BE2C (cell line): ENCODE results near the gene OSBPL8.

Experiments
- DNase-seq: peaks from one replicate; pipeline ENCODE4 v3.0.0-alpha.2; 2020
- H3K27me3 ChIP-seq: fragments of 250-450 bp; sonication (Bioruptor Pico); 2 replicates; pipeline ENCODE4 v1.5.1; 2020; ENCODE audit warnings: mild to moderate bottlenecking
- H3K36me3 ChIP-seq: fragments of 250-450 bp; sonication (Bioruptor Pico); 2 replicates; pipeline ENCODE4 v1.5.1; 2020; ENCODE audit warnings: mild to moderate bottlenecking
- H3K4me1 ChIP-seq: fragments of 250-450 bp; sonication (Bioruptor Pico); 2 replicates; pipeline ENCODE4 v1.5.1; 2020
- H3K4me3 ChIP-seq: 2 replicates; pipeline ENCODE4 v1.5.1; 2011; ENCODE audit warnings: low read depth, low read length
- H3K9me3 ChIP-seq: fragments of 250-450 bp; sonication (Bioruptor Pico); 2 replicates; pipeline ENCODE4 v1.5.1; 2020
- TF ChIP-seq, protein P1 (sequence below): IDR thresholded peaks from 2 replicates; pipeline ENCODE4 v1.5.1; 2012; ENCODE audit warnings: mild to moderate bottlenecking, low read depth, low read length

The OSBPL8 gene

DNA sequence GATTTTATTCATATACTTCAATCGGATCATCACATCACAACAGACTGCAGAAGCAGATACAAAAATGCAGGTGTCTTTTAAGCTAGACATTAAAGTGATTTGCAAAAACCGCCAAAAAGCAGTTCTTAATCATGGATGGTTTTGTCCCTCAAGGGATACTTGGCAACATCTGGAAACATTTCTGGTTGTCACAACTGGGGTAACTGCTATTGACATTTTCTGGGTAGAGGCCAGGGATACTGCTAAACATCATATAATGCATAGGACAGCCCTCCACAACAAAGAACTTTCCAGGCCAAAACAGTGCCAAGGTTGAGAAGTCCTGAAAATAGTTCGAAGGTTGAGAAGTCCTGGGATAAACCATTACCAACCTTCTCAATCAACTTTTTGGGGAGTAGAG is 109.6 kb downstream of the OSBPL8 start:
- H3K27me3 ChIP-seq, result no peaks in the 10 kb centered on the region
- DNase-seq, result no peak
- no peaks in the 10 kb centered on the region for H3K4me1 ChIP-seq
- H3K9me3 ChIP-seq, result no peaks in the 10 kb centered on the region
- H3K4me3 ChIP-seq, result no peak overlapping the region
- TF ChIP-seq, protein P1, sequence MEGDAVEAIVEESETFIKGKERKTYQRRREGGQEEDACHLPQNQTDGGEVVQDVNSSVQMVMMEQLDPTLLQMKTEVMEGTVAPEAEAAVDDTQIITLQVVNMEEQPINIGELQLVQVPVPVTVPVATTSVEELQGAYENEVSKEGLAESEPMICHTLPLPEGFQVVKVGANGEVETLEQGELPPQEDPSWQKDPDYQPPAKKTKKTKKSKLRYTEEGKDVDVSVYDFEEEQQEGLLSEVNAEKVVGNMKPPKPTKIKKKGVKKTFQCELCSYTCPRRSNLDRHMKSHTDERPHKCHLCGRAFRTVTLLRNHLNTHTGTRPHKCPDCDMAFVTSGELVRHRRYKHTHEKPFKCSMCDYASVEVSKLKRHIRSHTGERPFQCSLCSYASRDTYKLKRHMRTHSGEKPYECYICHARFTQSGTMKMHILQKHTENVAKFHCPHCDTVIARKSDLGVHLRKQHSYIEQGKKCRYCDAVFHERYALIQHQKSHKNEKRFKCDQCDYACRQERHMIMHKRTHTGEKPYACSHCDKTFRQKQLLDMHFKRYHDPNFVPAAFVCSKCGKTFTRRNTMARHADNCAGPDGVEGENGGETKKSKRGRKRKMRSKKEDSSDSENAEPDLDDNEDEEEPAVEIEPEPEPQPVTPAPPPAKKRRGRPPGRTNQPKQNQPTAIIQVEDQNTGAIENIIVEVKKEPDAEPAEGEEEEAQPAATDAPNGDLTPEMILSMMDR, result no peak
- H3K36me3 ChIP-seq, result no peaks in the 10 kb centered on the region

DNA sequence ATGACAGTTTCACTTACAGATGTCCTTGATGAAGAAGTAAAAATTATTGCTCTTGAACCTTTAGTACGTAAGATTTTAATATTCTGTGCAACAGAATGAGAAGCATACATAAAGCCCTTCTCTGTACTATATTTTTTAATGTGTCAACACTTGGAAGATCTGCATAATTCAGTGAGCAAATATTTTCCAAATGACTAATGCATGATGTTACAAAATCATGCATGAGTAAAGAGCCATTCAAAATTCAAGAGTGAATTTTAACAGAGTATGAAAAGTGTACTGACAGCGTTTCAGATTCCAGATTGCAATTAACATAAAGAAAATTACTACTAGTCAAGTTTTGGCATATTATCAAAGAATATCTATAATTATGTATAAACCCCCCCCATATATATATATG is 110.0 kb downstream of the OSBPL8 start:
- no peak overlapping the region for H3K4me3 ChIP-seq
- TF ChIP-seq, protein P1, result no peak
- H3K27me3 ChIP-seq, result no peaks in the 10 kb centered on the region
- no peaks in the 10 kb centered on the region for H3K4me1 ChIP-seq
- DNase-seq, result no peak
- H3K9me3 ChIP-seq, result no peaks in the 10 kb centered on the region
- H3K36me3 ChIP-seq, result no peaks in the 10 kb centered on the region

DNA sequence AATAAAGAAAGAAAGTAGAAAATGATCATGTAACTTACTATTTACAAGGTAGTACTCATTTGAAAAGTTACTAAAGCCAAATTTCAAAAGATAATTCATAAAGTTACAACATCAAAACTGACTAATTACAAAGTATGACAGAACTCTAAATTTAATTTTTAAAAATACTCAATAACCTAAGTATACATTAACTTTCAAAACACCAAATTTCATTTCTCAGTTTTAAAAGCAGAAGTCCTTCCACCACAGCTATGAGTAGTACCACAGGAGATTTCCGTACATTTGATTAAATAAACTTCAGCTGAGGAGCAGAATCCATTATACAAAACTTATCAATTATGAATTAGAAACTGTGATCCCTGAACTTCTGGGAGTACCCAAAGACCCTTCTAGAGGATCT is 110.6 kb downstream of the OSBPL8 start:
- Histone ChIP-seq H3K4me1 (no peaks in the 10 kb centered on the region), H3K27me3 (no peaks in the 10 kb centered on the region), H3K9me3 (no peaks in the 10 kb centered on the region), H3K4me3 (no peak overlapping the region), H3K36me3 (no peaks in the 10 kb centered on the region)
- DNase-seq, result no peak
- TF ChIP-seq, protein P1, result no peak

DNA sequence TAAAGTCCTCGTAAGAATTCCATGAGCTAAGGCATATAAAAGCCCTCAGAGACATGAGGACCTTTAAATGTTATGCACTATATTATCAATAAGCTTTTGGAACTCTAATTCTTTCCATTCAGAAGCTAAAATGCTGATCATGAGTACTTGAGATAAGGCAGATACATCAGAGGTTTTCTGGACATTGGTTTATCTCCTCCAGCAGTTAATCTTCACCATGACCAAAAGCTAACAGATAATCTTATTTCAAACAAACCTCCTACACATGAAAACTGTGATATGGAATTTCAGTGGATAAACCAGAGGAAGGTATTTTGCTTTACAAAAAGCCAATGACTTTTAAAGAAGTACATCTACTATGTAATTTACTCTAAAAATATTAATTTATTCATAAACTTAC is 113.5 kb downstream of the OSBPL8 start:
- no peaks in the 10 kb centered on the region for H3K4me1 ChIP-seq
- TF ChIP-seq, protein P1, result no peak
- H3K9me3 ChIP-seq, result no peaks in the 10 kb centered on the region
- no peak for DNase-seq
- no peak overlapping the region for H3K4me3 ChIP-seq
- no peaks in the 10 kb centered on the region for H3K27me3 ChIP-seq
- no peaks in the 10 kb centered on the region for H3K36me3 ChIP-seq

DNA sequence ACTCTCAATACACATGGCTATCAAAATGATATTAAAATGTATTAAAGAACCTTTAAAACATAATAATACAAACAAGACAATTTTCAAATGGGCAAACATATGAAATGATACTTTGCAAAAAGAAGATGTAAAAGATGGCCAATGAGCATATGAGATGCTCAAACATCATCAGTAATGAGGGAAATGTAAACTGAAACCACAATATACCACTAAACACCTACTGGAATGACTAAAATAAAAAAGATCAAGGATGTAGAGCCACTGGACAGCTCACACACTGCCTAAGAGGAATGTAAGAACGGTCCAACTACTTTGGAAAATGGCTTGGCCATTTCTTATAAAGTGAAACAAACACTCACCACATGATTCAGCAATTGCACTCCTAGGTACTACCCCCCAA is 114.1 kb downstream of the OSBPL8 start:
- DNase-seq, result no peak
- TF ChIP-seq, protein P1, result no peak
- no peaks in the 10 kb centered on the region for H3K36me3 ChIP-seq
- no peaks in the 10 kb centered on the region for H3K9me3 ChIP-seq
- H3K4me1 ChIP-seq, result no peaks in the 10 kb centered on the region
- no peaks in the 10 kb centered on the region for H3K27me3 ChIP-seq
- no peak overlapping the region for H3K4me3 ChIP-seq

DNA sequence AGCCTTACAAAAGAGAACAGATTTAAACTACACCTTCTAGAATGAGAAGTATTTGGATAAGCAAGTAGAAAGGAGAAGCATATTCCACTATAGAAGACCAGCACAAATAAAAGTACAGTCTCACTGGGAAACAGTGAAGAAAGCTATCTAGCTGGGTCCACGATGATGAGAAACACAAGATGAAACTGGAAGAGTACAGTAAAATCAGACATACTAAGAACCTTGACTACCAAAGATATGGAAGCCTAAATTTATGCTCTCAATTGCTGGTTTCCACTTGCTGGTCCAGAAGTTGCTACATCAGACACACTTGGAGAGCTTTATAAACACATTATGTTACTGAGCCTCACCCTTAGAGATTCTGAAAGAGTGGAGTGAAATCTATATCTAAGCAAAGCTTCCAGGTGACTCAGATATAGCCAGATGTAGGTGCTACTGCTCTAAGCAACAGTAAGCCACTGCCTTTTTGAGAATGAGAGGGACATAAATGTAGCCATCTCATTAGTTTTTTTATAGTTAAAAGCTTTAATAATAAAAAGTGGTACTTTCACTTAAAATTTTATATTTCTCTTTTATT is 115.1 kb downstream of the OSBPL8 start:
- TF ChIP-seq, protein P1, result no peak

More for the DNA sequence above, 115.1 kb downstream of the OSBPL8 start:
- H3K4me3 ChIP-seq, result no peak overlapping the region
- no peaks in the 10 kb centered on the region for H3K36me3 ChIP-seq
- H3K9me3 ChIP-seq, result no peaks in the 10 kb centered on the region
- H3K27me3 ChIP-seq, result no peaks in the 10 kb centered on the region
- DNase-seq, result no peak
- H3K4me1 ChIP-seq, result no peaks in the 10 kb centered on the region
